GM23338 (cell line): ENCODE measurements around the gene TOPAZ1. TPM values are rescaled to one million over a fixed set of nuclear protein-coding genes. Genes with fewer than 3 reads are reported as not detected.

Experiments
- CREB1 ChIP-seq: fragments of 250-450 bp; sonication (Bioruptor Pico); IDR thresholded peaks from 2 replicates; pipeline ENCODE4 v1.5.0; 2020; ENCODE audit warnings: low read depth, mild to moderate bottlenecking, moderate library complexity
- ETS1 ChIP-seq: IDR thresholded peaks from 2 replicates; pipeline ENCODE4 v1.6.1; 2016; ENCODE audit warnings: antibody characterized with exemption
- EZH2phosphoT487 ChIP-seq: fragments of 200-600 bp; sonication (generic); IDR thresholded peaks from one replicate; pipeline ENCODE4 v1.8.1; 2018; ENCODE audit warnings: antibody characterized with exemption; ENCODE audit not compliant: unreplicated experiment
- JUNB ChIP-seq: IDR thresholded peaks from one replicate; pipeline ENCODE4 v1.6.1; 2016; ENCODE audit warnings: antibody characterized with exemption; ENCODE audit not compliant: unreplicated experiment
- NANOG ChIP-seq: IDR thresholded peaks from 2 replicates; pipeline ENCODE4 v1.6.1; 2016; ENCODE audit warnings: antibody characterized with exemption, borderline replicate concordance
- POLR2AphosphoS5 ChIP-seq: IDR thresholded peaks from 2 replicates; pipeline ENCODE4 v1.6.1; 2016; ENCODE audit warnings: antibody characterized with exemption, low read depth
- REST ChIP-seq: IDR thresholded peaks from one replicate; pipeline ENCODE4 v1.6.1; 2018; ENCODE audit warnings: antibody characterized with exemption; ENCODE audit not compliant: unreplicated experiment
- STAT1 ChIP-seq: IDR thresholded peaks from one replicate; pipeline ENCODE4 v1.6.1; 2016; ENCODE audit warnings: antibody characterized with exemption; ENCODE audit not compliant: unreplicated experiment
- ZNF114 ChIP-seq: fragments of 250-450 bp; sonication (Bioruptor Pico); IDR thresholded peaks from 2 replicates; pipeline ENCODE4 v1.5.0; 2020; ENCODE audit warnings: mild to moderate bottlenecking, moderate library complexity
- ZNF331 ChIP-seq: fragments of 250-450 bp; sonication (Bioruptor Pico); IDR thresholded peaks from 2 replicates; pipeline ENCODE4 v1.5.0; 2020; ENCODE audit warnings: low read depth, mild to moderate bottlenecking, moderate library complexity
- polyA plus RNA-seq: library from polyadenylated mRNA; unstranded; fragments of >200 nt; fragmentation: Nextera tagmentation; extraction: Ambion mirVana; gene quantifications from 2 replicates; pipeline ENCODE4 v1.2.1, GENCODE V29; 2016
- total RNA-seq: library from RNA; depleted of rRNA; stranded (reverse); fragments of >200 nt; shearing (Covaris generic); gene quantifications from 2 replicates; pipeline ENCODE4 v1.2.3, GENCODE V29; 2014
- TF ChIP-seq, protein P1 (sequence below): fragments of 250-450 bp; sonication (Bioruptor Pico); IDR thresholded peaks from 2 replicates; pipeline ENCODE4 v1.5.0; 2020; ENCODE audit warnings: mild to moderate bottlenecking, moderate library complexity

The TOPAZ1 gene
- total and polyA plus RNA-seq, 2 experiments from 2014 or later: not detected

DNA sequence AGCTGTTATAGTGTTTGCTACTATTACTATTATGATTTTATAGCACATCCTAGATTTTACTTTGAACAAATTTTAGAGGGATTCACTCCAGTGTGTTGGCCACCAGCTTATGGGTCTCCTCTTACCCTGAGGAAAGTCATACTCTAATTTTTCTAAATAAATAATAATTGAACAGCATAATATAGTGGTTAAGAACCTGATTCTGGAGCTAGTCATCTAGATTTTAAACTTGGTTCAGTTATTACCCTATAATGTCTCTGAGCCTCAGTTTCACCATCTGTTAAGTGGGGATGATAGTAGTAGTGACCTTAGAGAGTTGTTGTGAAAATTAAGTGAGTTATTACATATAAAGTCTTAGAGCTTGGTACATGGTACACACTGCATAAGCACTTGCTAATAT, 30.7 kb upstream of the TOPAZ1 start (continued):
- TF ChIP-seq, protein P1, sequence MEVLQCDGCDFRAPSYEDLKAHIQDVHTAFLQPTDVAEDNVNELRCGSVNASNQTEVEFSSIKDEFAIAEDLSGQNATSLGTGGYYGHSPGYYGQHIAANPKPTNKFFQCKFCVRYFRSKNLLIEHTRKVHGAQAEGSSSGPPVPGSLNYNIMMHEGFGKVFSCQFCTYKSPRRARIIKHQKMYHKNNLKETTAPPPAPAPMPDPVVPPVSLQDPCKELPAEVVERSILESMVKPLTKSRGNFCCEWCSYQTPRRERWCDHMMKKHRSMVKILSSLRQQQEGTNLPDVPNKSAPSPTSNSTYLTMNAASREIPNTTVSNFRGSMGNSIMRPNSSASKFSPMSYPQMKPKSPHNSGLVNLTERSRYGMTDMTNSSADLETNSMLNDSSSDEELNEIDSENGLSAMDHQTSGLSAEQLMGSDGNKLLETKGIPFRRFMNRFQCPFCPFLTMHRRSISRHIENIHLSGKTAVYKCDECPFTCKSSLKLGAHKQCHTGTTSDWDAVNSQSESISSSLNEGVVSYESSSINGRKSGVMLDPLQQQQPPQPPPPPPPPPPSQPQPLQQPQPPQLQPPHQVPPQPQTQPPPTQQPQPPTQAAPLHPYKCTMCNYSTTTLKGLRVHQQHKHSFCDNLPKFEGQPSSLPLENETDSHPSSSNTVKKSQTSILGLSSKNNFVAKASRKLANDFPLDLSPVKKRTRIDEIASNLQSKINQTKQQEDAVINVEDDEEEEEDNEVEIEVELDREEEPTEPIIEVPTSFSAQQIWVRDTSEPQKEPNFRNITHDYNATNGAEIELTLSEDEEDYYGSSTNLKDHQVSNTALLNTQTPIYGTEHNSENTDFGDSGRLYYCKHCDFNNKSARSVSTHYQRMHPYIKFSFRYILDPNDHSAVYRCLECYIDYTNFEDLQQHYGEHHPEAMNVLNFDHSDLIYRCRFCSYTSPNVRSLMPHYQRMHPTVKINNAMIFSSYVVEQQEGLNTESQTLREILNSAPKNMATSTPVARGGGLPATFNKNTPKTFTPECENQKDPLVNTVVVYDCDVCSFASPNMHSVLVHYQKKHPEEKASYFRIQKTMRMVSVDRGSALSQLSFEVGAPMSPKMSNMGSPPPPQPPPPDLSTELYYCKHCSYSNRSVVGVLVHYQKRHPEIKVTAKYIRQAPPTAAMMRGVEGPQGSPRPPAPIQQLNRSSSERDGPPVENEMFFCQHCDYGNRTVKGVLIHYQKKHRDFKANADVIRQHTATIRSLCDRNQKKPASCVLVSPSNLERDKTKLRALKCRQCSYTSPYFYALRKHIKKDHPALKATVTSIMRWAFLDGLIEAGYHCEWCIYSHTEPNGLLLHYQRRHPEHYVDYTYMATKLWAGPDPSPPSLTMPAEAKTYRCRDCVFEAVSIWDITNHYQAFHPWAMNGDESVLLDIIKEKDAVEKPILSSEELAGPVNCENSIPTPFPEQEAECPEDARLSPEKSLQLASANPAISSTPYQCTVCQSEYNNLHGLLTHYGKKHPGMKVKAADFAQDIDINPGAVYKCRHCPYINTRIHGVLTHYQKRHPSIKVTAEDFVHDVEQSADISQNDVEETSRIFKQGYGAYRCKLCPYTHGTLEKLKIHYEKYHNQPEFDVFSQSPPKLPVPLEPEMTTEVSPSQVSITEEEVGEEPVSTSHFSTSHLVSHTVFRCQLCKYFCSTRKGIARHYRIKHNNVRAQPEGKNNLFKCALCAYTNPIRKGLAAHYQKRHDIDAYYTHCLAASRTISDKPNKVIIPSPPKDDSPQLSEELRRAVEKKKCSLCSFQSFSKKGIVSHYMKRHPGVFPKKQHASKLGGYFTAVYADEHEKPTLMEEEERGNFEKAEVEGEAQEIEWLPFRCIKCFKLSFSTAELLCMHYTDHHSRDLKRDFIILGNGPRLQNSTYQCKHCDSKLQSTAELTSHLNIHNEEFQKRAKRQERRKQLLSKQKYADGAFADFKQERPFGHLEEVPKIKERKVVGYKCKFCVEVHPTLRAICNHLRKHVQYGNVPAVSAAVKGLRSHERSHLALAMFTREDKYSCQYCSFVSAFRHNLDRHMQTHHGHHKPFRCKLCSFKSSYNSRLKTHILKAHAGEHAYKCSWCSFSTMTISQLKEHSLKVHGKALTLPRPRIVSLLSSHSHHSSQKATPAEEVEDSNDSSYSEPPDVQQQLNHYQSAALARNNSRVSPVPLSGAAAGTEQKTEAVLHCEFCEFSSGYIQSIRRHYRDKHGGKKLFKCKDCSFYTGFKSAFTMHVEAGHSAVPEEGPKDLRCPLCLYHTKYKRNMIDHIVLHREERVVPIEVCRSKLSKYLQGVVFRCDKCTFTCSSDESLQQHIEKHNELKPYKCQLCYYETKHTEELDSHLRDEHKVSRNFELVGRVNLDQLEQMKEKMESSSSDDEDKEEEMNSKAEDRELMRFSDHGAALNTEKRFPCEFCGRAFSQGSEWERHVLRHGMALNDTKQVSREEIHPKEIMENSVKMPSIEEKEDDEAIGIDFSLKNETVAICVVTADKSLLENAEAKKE (CRISPR knock-in tag): no peak
- TF ChIP-seq ETS1 (no peak), NANOG (no peak), STAT1 (no peak), JUNB (no peak), REST (no peak), ZNF331 (no peak), EZH2phosphoT487 (no peak), ZNF114 (CRISPR knock-in tag) (no peak), CREB1 (CRISPR knock-in tag) (no peak), POLR2AphosphoS5 (no peak)
